GM12878 (cell line): ENCODE data around the gene ABCG4.

ENCODE experiments used
- BHLHE40 ChIP-seq, 2 experiments: fragments of 450-650 bp in 1 of 2; IDR thresholded peaks; 2 replicates each; pipeline ENCODE4 v1.6.1; 2011 to 2017; ENCODE audit warnings: low read depth in 2 of 2, borderline replicate concordance in 1 of 2, improper control_type of control experiment in 1 of 2, low read length in 1 of 2, mild to moderate bottlenecking in 1 of 2
- EP300 ChIP-seq, 2 experiments: fragments of 150-350 bp in 1 of 2; IDR thresholded peaks; 2 replicates each; pipeline ENCODE4 v1.6.1; 2011 to 2012; ENCODE audit warnings: low read depth in 2 of 2, low read length in 2 of 2, borderline replicate concordance in 1 of 2, improper control_type of control experiment in 1 of 2, inconsistent platforms in 1 of 2; ENCODE audit not compliant: control insufficient read depth in 1 of 2

DNA sequence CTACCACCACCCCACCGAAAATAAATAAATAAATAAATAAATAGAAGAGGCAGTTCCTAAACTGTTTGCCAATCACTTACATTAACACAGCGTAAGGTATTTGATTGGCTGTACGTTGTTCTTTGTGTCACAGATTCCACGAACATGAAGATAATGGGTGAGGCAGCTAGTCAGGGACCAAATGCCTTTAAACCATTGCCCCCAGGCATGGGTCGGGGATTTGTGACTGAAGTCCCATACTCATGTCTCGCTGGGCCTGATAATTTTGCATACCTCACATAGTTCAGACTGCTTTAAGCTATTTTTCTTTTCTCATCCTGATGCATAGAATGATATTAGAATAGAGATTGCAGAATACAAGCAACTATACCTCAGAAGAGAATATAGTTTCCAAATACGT, 53.7 kb downstream of the ABCG4 start:
- TF ChIP-seq EP300 (IDR thresholded peaks at IDR 0.05; ENCODE audit: borderline replicate concordance in 1 of 2, control insufficient read depth in 1 of 2, low read depth in 2 of 2, low read length in 2 of 2) (no peak), BHLHE40 (IDR thresholded peaks at IDR 0.05; ENCODE audit: borderline replicate concordance in 1 of 2, low read depth in 2 of 2, low read length in 1 of 2) (no peak)
